GM12873 (cell line): ENCODE data around the gene FARS2.

ENCODE experiments used
- TF ChIP-seq, protein P1 (sequence below): IDR thresholded peaks from 2 replicates; pipeline ENCODE4 v1.5.1; 2012; ENCODE audit warnings: low read depth, mild to moderate bottlenecking, moderate library complexity, low read length, control low read depth; ENCODE audit not compliant: insufficient read depth; ENCODE audit errors: missing control alignments

The FARS2 gene

DNA sequence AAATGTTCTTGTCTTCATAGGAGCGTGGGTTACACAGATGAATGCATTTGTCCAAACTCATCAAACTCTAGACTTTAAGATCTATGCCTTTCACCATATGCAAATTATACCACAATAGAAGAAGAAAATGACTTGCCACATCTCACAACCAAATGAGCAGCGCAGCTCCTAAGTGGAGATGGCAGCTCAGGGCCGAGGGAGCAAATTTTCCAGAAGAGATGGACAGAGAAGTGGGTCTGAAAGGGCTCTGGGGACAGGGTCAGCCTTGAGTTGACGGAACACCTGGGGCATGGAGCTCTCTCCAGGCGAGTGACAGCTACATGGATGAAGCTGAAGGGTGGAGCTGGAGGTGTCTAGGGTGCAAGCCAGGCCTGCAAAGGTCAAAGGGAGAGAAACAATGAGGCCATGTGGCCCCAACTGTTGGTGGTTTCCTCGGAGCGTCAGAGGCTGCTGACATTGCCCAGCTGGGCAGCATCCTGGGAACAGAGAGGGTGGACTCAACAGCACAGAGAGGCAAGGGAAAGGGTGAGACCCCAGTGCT lies 517.1 kb downstream of the FARS2 start:
- TF ChIP-seq, protein P1, sequence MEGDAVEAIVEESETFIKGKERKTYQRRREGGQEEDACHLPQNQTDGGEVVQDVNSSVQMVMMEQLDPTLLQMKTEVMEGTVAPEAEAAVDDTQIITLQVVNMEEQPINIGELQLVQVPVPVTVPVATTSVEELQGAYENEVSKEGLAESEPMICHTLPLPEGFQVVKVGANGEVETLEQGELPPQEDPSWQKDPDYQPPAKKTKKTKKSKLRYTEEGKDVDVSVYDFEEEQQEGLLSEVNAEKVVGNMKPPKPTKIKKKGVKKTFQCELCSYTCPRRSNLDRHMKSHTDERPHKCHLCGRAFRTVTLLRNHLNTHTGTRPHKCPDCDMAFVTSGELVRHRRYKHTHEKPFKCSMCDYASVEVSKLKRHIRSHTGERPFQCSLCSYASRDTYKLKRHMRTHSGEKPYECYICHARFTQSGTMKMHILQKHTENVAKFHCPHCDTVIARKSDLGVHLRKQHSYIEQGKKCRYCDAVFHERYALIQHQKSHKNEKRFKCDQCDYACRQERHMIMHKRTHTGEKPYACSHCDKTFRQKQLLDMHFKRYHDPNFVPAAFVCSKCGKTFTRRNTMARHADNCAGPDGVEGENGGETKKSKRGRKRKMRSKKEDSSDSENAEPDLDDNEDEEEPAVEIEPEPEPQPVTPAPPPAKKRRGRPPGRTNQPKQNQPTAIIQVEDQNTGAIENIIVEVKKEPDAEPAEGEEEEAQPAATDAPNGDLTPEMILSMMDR = no peak

DNA sequence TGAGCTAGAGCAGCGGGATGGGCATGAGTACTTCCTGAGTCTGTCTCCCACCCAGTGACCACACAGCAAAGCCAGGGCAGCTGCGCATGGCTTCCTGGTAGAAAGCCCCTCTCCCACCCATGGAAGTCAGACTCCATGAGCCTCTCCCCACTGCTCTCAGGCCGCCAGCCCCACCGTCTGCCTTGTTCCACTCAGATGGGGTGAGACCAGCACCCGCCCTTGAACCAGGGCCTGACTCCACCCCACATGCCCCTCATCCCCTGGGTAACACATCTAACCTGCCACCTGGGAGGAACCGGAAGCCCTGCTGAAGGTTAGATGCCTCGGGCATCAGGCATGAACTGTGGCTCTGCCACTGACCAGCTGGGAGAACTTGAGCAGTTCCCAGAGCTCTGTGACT lies 517.6 kb downstream of the FARS2 start:
- TF ChIP-seq, protein P1 = no peak

DNA sequence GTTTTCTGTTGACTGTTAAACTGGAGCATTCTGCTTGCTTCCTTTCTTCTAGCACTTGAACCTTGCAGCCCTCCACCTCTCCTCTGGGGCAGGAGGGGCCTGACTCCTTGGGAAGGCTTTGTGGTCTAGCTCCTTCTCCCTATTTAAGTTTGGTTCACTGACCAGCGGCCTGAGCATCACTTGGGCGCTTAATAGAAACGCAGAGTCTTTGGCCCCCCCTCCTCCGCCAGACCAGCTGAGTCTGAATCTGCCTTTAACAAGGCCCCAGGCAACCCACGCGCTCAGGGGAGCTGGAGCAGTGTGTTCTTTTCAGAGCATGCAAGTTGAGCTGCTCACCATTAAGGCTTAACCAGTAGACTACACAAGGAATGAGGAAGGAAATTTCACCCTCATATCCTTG lies 519.7 kb downstream of the FARS2 start:
- TF ChIP-seq, protein P1 = no peak

DNA sequence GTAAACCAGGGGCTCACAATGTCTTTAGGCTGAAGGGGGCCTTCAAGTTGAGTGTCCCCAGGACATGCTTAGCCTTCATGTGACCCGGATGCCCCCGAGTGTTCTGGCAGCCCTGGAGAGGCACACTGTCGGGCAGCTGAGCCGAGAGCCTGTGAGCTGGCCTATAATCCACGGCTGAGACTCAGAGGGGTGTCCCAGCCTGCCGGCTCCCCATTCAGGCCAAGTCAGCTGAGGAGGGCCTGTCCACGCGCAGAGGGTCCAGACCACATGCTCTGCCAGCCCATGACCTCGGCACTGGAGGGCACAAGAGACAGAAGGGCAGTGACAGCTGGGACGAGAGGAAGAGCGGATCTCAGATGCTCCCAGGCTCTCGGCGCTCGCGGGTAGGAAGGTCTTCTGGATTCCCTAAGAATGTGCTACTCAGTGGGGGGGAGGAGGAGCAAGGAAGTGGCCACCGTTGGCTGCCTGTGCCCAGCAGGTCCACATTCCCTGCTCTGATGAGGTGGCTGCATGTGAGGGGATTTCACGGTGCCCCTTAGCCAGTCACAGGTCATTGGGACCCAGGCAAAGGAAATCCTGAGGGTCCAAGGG lies 520.7 kb downstream of the FARS2 start:
- TF ChIP-seq, protein P1 = no peak

DNA sequence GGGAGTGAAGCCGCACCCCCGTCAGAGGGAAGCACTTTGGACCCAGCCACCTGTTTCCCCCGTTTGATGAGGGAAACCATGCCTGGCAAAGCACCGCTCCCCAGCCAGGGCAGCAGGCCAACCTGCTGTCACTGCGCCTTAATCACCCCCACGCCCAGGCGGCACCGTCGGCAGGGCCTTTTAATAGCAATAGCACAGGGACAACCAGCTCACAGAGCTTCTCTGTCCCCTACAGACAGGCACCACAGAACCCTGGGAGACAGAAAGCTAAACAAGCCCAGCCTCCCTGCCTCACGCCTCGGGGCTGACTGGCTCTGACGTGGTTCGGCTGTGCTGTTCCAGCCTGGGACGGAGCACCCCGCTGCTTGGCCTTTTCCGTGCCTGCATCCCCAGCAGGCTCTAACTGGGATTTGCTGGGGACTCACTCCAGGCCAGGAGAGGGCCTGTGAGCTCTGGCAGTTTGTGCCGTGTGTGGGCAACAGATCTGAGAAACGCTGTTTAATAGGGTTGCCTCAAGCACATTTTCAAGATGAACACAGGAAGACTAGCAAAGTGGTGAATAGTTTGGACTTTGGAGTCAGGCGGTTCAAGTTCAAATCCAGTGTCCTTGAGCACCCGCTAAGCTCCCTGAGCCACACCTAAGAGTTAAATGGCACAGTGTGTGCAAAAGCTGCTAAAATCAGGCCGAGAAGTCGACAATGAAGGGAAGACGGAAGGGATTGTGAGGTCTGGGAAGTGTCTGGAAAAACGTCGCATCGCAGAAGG lies 521.7 kb downstream of the FARS2 start:
- TF ChIP-seq, protein P1 = no peak

DNA sequence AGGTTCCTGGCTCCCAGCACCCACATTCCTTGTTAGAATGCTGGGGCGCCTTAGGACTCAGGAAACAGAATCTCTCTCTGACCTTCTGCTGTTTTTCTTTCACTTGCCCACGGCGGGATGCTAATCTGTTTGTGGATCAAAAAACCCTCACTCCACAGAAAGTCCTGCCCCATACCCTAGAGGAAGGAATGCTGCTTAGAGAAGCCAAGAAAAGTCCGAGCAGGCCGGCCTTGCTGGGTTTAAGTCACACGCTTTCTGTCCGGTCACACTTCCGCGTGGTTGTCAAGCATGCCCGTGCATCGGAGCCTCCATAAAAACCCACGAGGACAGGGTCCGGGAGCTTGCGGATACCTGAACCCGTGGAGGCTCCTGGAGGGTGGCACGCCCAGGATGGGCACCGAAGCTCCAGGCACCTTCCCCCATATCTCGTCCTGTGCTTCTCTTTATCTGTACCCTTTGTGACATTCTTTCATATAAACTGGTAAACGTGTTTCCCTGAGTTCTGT lies 522.3 kb downstream of the FARS2 start:
- TF ChIP-seq, protein P1 = no peak

DNA sequence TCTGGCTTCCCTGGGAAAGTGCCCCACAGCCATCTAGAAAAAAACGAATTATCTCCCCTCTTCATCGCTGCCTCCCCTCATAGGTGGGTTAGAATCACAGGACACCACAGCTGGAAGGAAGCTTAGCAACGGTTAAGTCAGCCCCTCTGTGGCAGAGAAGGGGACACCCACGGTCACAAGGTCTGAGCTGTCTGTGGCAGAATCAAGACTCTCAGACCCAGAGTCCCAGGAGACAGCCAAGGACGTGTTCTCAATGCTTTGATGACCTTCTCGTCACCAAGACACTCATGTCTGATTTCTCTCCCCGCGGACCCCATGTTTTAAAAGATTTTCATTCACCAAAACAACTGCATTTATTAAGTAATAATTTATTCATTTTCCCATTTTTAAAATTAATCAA lies 523.9 kb downstream of the FARS2 start:
- TF ChIP-seq, protein P1 = no peak
